Left colon (tissue), 2 donors: ENCODE data around the gene ADAMTS2. TPM values are rescaled to one million over a fixed set of nuclear protein-coding genes. Genes with fewer than 3 reads are reported as not detected.

Experiments
- ATAC-seq: fragments of 200-7000 bp; cut with Tn5 transposase; one replicate; pipeline ENCODE4 v1.9.1; 2020; ENCODE audit warnings: mild to moderate bottlenecking, moderate library complexity
- DNase-seq, 2 donors: peaks; one replicate each; pipeline ENCODE4 v3.0.0-alpha.2; 2020
- intact Hi-C, 2 donors: fragments of 100-400 bp; cut with DNase I in 1 of 2; cut with micrococcal nuclease in 1 of 2; formaldehyde crosslinking; loops; one replicate each; pipeline versions ENCODE4 v1.11.2 to v1.14.0; 2022; cut with DNase I, micrococcal nuclease
- total RNA-seq, 2 donors: library from RNA; stranded (reverse); fragmentation: NEBNext Ultra II Directional; extraction: Animal tissue kit (Norgen Biotek cat#: 25700); gene quantifications; one replicate each; pipeline ENCODE4 v1.2.1, GENCODE V29; 2021
- donor health status: DM: no; HTN: no; CAD: no.
- donor health status: DM: yes; HTN: yes; CAD: no.

ADAMTS2 gene
- total RNA-seq, 2 donors from 2014 or later = 2.6 to 4.4 TPM

GRCh38 chr5:179276838-179277395, 68.3 kb downstream of the ADAMTS2 start:
- no peak for DNase-seq
- no peak for ATAC-seq
- intact Hi-C loops = no loop called here

DNA sequence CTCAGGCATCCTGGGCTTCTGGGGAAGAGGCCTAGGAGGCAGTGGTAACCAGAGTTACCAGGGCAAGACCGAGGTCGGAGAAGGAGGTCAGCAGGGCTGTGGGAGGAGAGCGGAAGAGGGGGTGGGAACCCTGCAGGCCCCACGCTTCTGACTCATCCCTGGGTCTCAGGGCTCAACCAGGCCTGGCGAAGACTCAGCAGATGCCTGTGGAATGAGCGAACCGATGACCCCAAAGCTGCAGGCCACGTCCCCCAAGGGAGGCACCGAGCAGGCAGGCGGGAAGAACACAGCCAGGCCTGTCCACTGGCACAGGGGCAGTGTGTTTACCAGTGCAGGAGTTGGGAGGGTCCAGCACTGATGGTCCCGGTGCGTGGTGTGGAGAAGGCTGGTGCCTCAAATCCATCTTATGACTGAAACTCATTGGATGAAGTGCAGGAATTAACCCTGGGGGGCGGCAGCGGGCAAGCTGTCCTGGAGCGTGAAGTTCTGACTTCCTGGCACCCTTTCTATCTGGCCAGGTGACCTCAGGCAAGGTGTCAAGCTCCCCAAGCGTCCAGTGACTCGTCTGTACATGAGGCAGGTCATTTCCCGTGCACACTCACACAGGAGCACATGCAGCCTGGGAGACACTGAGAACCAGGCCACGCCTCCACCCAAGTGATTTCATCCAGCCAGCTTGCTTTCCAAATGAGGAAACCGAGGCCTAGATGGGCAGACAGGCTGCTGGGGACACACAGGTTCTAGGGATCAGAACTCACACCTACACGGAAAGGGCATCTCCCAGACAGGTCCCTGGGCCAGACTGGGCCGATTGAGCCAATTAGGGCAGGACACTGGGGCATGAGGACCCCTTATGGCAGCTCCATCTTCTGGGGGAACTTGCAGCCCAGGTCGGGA, 69.1 kb downstream of the ADAMTS2 start:
- peak; percentile 39 to 57 for DNase-seq
- intact Hi-C loops = no loop called here
- ATAC-seq = no peak

- intact Hi-C loops = no loop called here
- no peak for ATAC-seq
- no peak for DNase-seq
Observed at GRCh38 chr5:179275381-179275878, 69.8 kb downstream of the ADAMTS2 start.

- intact Hi-C loops = no loop called here
- ATAC-seq (no peak), DNase-seq (no peak)
Observed at GRCh38 chr5:179274321-179275315, 70.6 kb downstream of the ADAMTS2 start.

- no peak for ATAC-seq
- intact Hi-C loops = no loop called here
- peak in 1 of 2 donors; percentile 19 for DNase-seq
Observed at GRCh38 chr5:179273441-179274145, 71.7 kb downstream of the ADAMTS2 start.

GRCh38 chr5:179273073-179273435, 72.2 kb downstream of the ADAMTS2 start:
- intact Hi-C loops = no loop called here
- ATAC-seq (no peak), DNase-seq (no peak)

DNA sequence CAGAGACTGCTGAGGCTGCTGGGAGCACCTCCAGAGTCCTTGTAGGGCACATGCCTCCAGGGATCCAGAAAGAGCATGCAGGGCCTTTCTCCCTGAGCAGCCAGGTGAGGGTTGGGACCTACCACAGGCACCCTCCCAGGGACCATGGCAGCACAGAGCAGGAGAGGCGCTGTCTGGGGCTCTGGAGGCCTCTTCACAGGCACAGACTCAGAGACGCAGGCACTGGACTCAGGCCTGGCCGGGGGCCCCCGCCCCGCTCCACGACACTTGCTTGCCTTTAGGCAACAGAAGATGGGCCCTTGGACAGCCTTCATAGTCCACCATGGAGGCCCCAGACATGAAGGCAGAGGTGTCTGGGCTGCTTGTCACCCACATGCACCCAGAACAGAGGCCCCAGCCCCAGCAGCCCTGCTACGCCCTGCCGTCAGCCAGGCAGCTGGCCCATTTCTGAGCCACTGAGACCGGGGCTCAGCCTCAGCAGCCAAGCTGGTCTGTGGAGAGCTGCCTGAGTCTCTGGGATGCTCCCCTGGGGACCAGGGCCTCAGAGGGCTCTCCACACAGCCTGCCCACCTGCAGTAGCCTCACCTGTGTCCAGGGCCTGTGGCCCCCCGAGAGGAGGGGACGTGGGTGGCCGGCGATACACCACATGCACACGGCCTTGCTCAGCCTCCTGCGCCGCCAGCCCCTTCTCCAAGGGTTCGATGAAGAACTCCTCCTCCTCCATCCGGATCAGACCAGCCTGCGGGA, 72.8 kb downstream of the ADAMTS2 start:
- no peak for ATAC-seq
- DNase-seq = peak in 1 of 2 donors; percentile 20

DNA sequence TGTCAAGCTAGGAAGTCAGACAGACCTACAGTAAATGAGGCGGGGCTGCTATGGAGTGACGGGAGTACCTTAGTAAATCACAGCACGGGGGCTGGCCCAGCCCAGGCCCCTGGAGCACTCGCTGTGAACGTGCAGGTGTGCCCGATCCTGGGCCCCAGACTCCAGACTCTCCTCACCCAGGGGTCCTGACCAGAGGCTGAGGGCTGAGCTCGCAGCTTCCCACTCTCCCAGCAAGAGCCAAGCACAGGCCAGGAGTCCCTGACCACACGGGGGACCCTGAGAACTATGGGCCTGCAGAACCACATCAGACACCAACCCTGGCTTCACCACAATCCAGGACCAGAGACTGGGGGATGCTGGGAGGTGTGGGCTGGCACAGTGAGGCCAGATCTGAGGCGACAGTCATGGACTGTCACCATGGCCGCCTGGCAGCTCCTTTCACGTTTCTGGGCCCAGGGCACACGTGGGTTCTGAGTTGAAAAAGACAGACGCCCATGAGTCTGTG, 73.4 kb downstream of the ADAMTS2 start:
- ATAC-seq = no peak
- DNase-seq = peak in 1 of 2 donors; percentile 12
- intact Hi-C loops = no loop called here

More for the DNA sequence above, 72.8 kb downstream of the ADAMTS2 start:
- intact Hi-C loops = no loop called here

DNA sequence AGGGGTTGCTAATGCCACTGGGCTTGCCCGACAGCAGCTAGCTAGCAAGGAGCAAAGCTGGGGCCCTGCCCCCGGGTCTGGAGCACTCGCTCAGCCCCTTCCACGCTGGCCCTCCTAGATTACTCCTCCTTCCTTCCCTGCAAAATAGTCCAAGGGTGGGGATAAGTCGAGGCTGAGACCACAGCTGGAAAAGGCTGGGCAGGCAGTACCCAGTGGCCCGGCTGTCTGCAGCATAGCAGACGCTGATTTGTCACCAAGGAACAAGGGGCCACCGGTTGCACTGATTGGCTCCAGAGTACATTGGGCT, 73.9 kb downstream of the ADAMTS2 start:
- no peak for ATAC-seq
- no peak for DNase-seq
- intact Hi-C loops = no loop called here

DNA sequence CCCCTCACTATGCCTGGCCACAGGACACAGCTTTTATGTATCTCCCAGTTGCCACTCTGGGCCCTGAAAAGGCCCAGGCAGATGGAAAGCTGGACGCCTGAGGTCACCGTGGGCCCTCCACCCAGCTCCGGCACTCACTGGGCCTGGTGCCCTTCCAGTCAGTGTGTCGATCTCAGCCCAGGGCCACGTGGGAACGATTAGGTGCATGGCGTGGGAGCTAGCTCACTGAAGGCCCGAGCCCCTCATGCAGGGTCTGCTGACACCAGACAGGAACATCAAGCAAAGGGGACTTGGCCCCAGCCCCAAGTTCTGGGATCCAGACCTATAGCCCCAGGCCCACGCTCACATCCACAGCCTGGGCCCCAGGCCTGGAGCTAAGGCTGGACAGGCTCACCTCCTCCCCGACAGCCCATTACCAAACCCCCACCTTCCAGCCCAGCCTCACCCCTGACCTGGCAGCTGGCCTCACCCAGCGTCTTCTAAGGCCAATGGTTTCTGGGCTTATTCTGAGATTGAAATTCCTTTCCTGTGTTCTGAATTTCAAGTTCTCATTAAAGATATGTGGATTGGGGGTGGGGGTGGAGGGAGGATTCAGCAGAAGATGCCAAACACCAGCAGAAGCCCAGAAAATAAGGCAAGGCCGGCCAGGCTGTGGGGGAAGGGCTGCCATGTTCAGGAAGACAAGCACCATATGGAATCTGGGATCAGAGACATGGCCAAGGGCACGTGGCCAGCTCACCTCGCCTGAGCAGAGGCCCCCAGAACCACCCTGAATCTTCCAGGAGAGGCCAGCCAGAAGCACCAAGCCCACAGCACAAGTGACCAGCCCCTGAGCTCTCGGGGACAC, 74.5 kb downstream of the ADAMTS2 start:
- ATAC-seq = no peak
- peak; percentile 22 to 31 for DNase-seq
- intact Hi-C loops = no loop called here

GRCh38 chr5:179269781-179270543, 75.3 kb downstream of the ADAMTS2 start:
- intact Hi-C loops = no loop called here
- DNase-seq = peak in 1 of 2 donors; percentile 16
- ATAC-seq = no peak

DNA sequence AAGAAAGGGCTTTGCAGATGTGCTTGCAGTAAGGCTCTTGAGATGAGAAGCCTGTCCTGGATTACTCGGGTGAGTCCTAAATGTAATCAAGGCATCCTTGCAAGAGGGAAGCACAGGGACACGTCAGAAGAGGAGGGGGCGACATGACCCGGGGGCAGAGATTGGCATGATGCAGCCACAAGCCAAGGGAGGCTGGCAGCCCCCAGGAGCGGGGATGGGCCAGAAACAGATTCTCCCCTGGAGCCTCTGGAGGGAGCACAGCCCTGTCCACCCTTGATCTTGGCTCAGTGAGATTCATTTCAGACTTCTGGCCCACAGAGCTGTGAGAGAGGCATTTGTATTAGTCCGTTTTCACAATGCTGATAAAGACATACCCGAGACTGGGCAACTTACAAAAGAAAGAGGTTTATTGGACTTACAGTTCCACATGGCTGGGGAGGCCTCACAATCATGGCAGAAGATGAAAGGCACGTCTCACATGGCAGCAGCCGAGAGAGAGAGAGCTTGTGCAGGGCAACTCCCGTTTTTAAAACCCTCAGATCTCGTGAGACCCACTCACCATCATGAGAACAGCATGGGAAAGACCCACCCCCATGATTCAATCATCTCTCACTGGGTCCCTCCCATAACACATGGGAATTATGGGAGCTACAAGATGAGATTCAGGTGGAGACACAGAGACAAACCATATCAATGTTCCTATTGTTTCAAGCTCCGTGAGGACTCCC, 76.1 kb downstream of the ADAMTS2 start:
- no peak for ATAC-seq
- intact Hi-C loops = no loop called here
- DNase-seq = no peak

- no peak for DNase-seq
Observed at GRCh38 chr5:179268399-179268952, 76.8 kb downstream of the ADAMTS2 start.

DNA sequence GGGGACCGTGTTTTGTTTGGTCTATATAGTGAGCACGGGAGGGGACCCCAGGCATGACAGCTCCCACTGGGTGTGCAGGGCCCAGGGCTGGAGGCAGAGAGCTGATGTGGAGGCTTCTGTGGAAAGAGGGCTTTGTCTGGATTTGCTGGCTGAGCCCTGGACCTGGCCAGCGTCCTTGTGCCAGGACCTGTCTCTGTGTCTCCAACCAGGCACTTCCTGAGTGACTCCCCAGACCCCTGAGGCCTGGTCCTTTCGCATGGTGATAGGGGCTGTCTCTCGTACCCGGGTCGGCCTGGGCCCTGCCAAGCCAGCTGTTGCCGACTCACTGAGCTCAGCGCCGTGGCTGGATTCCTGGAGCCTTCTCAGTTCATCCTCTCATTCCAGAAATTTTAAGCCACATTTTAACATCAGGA, 77.6 kb downstream of the ADAMTS2 start:
- DNase-seq = no peak
- intact Hi-C loops = no loop called here
- no peak for ATAC-seq

More at GRCh38 chr5:179268399-179268952, 76.8 kb downstream of the ADAMTS2 start:
- intact Hi-C loops = no loop called here
- no peak for ATAC-seq

- peak in 1 of 2 donors; percentile 18 for DNase-seq
- intact Hi-C loops = no loop called here
Observed at GRCh38 chr5:179267071-179267670, 78.1 kb downstream of the ADAMTS2 start.

More at GRCh38 chr5:179267071-179267670, 78.1 kb downstream of the ADAMTS2 start:
- ATAC-seq = no peak
